Activated CD4-positive, alpha-beta T cell treated with anti-CD3 and anti-CD28 coated beads, Interleukin-2, amount 50 U/mL, for 24 hours (primary cell): ENCODE data around the gene ADGRB3.
"Not testable (repeated sequence)": the region's sequence is repeated elsewhere in the genome, so short reads cannot be mapped to it uniquely, and the experiment has no call there.

ENCODE experiments used
- DNase-seq, 2 donors: peaks; one replicate each; pipeline ENCODE4 v3.0.0-alpha.2; 2020; ENCODE audit warnings: low read depth in 1 of 2, low spot score in 1 of 2

ADGRB3 gene

GRCh38 chr6:68738039-68738438 lies 103.0 kb downstream of the ADGRB3 start:
- no peak for DNase-seq

DNA sequence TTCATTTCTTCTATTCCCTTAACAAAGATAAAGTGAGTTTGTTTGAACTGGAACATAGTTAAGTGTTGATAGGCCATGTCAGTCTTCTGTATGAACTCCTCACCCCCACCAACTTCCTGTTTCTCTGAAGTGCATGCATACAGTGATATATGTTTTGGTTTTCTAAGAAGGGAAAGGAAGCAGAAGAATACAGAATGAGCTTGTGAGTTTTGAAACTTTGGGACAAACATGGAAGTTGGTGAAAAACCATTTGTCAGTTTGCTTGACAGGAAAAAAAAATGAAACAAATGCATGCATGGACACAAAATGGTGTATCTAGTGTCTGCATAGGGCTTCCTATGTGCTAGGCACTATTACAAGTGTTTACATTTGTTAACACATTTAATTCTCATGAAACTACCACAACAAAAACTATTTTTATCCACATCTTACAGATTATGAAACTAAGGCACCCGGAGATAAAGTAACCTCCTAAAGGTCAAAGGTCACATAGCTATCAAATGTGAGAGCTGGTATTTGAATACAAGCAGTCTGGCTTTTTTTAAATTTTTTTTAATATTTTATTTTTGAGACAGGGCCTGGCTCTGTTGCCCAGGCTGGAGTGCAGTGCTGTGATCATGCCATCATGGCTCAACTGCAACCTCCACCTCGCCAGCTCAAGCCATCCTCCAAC lies 105.9 kb downstream of the ADGRB3 start:
- no peak for DNase-seq

- no peak for DNase-seq
Observed at GRCh38 chr6:68741501-68742386, 106.7 kb downstream of the ADGRB3 start.

DNA sequence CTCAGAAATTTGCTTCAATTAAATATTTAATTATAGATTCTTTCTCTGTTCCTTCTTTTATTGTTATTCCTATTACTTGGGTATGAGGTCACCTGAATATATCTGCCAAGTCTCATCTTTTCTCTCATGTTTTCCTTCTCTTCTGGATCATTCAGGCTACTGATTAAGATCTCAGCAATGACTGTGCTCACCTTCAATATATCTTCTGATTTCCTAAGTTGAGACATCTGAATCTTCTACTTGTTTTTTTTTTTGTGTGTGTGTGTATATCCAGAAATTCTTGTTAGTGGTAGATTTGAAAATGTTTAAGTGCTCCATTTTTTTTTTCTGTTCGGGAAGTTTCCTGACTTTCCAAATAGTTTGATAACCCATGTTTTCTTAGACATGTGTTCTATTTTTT lies 108.0 kb downstream of the ADGRB3 start:
- DNase-seq: no peak

- not testable (repeated sequence) for DNase-seq
Observed at GRCh38 chr6:68744376-68744775, 109.3 kb downstream of the ADGRB3 start.

DNA sequence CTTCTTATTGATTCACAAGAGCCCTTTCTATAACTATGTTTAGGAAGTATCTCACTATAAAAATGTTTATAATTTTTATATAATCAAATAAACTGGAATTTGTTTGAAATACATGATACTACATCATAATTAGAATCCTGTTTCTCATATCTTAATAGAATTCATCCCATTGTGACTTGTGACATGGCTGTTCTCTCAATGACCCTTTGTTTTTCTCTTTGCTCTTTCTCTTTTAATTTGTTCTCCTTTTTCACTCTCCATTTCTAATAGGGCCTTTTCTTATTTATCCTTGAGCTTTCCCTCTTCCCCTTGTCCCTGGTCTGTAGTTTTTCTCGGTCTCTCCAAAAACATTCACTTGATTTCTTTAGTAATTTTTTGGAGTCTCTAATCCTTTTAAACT lies 111.3 kb downstream of the ADGRB3 start:
- DNase-seq: no peak

GRCh38 chr6:68747110-68747790 lies 112.2 kb downstream of the ADGRB3 start:
- DNase-seq: no peak

DNA sequence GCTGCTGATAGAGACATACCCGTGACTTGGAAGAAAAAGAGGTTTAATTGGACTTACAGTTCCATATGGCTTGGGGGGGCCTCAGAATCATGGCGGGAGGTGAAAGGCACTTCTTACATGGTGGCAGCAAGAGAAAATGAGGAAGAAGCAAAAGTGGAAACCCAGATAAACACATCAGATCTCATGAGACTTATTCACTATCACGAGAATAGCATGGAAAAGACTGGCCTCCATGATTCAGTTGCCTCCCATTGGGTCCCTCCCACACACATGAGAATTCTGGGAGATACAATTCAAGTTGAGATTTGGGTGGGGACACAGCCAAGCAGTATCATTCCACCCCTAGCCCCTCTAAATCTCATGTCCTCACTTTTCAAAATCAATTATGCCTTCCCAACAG lies 112.8 kb downstream of the ADGRB3 start:
- DNase-seq: not testable (repeated sequence)

DNA sequence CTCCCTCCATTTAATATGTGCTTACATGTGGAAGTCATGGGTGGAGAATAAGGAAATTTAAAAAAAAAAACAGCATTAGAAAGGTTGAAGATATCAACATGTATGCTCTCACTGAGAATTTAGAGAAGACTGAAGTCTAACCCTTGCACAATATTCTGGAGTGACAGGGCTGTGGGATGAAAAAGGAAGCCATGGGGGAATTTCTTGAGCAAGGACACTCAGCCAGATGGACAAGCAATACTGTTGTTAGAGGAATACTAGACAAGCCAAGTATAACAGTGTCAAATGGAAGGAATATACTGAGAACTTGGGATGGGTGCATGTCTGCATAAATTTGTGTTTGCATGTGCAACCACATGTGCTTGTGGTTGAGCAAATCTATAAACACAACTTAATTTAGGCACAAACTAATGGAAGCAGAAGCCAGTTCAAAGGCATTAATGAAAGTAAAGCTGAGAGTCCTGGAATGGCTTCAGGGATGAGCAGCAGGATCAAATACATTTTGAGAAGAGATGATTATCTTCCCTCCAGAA lies 119.7 kb downstream of the ADGRB3 start:
- DNase-seq: no peak

DNA sequence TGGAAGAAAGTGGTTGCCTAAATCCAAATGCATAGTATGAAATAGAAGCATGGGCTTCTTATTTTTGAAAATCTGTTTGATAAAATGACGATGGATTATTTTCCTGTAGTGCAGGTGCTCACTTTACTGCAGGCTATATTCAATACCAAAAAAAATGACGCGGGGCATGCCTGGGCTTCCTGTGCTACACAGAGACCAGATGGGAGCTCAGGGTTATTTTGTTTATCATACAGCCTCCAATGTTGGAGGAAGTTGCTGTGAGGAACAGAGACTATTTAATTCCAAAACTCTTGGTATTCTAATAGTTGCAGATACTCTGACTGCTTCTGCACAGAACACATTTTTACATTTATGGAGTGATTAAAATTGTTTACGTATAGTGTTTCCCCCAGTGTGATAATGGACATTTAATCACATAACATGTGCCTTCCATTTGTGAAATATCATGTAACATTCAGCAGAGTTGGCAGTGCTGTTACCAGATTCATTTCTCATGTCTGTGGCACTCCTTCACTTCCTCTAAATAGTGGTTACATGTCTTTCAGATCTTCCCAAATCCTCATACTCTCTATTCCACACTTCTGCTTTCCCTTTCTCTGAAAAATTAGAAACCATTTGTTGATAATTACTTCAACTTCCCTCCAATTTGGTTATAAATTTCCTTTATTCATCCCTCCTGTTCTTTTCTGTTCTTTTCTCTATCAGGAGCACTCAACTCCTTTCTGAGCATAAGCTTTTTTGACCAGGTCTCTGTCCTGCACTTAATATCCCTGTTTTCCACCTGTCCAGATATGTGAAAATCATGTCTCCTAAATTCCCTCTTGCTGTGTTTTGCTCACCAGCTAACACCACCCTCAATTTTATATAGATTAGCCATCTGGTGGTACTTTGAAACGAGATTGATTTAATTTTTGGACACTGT lies 121.6 kb downstream of the ADGRB3 start:
- DNase-seq: no peak

DNA sequence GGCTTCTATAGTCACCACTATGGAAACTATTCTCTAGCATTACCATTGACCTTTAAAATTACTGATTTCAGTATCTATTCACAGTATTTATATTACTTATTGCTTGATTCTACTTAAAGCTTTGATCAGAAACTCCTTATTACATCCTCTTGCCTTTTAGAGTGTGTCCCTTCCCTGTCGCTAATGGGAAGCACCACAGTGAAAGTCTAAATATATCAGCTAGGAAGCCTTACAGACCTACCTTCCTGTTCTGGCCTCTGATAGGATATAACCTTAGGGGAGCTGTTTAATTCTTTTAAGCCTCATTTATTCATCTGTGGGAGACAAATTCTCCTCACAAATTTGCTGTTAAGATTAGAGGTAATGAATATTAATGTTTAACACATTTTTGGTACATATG lies 122.7 kb downstream of the ADGRB3 start:
- no peak for DNase-seq

GRCh38 chr6:68758559-68758958 lies 123.5 kb downstream of the ADGRB3 start:
- no peak for DNase-seq

DNA sequence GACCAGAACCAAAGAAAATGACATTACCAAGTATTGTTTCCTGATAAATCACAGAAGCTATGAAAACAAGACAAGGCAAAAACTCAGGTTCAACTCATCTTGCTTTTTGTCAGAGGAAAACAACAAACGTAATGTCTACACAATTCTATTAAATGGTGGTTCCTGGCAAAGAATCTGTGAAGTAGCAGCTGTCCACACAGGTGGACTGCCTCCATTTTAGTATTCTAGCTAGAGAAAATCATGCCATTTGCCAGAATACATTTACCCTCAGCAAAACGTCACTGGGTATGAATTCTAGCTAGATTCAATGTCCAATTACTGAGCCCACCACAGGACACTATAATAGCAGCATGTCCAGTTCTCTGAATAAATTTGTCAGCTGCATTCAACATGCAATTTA lies 125.4 kb downstream of the ADGRB3 start:
- no peak for DNase-seq

- no peak for DNase-seq
Observed at GRCh38 chr6:68760941-68761676, 126.0 kb downstream of the ADGRB3 start.

GRCh38 chr6:68761985-68762384 lies 126.9 kb downstream of the ADGRB3 start:
- DNase-seq: no peak

DNA sequence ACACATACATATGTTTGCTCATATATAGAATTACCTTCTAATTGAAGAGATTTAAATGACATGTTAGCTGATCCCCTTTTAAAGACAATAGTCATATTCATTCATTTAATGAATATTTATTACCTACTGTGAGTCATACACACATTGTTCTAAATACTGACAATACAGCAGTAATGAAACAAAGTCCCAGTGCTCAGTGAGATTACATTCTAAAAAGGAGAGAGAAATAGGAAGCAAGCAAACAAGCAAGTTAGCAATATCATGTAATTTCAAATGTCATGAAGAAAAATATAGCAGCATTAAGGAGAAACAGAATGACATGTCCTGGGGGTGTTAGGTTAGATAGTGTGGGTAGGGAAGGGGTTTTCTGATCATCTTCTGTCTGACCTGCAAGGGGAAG lies 136.3 kb downstream of the ADGRB3 start:
- DNase-seq: no peak

GRCh38 chr6:68774843-68775242 lies 139.8 kb downstream of the ADGRB3 start:
- DNase-seq: no peak

- DNase-seq: no peak
Observed at GRCh38 chr6:68776354-68776753, 141.3 kb downstream of the ADGRB3 start.

GRCh38 chr6:68777956-68778355 lies 142.9 kb downstream of the ADGRB3 start:
- DNase-seq: no peak
